GF-D8 (cell line): ENCODE results near the gene PCDHB1.

Source experiments
- DNase-seq: peaks from one replicate; lab custom pipeline; 2025; lab: John Stamatoyannopoulos, UW

Gene PCDHB1, protein sequence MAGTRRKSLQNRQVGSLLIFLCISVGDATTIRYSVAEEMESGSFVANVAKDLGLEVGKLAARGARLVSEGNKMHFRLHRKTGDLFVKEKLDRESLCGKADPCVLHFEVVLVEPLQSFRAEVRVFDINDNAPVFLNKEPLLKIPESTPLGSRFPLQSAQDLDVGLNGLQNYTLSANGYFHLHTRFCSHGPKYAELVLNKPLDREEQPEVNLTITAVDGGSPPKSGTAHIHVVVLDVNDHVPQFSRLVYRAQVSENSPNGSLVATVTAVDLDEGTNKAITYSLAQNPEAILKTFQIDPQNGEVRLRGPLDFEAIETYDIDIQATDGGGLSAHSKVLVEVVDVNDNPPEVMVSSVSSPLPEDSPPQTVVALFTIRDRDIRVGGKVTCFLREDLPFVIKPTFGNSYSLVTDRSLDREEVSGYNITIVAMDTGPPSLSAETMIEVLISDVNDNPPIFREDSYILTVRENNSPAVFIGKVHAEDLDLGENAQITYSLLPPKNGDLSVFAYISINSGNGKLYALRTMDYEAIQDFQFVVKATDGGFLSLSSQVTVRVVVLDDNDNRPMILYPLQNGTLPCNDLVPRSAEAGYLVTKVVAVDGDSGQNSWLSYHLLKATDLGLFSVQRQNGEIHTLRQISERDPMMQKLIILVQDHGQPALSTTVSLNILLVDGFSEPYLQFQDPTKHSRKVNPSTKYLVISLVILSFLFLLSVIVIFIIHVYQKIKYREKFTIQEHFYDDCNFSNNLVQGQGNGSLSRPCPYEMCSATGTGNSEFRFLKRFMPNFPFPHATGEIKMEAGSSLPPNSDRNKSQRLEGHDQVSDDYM

DNA sequence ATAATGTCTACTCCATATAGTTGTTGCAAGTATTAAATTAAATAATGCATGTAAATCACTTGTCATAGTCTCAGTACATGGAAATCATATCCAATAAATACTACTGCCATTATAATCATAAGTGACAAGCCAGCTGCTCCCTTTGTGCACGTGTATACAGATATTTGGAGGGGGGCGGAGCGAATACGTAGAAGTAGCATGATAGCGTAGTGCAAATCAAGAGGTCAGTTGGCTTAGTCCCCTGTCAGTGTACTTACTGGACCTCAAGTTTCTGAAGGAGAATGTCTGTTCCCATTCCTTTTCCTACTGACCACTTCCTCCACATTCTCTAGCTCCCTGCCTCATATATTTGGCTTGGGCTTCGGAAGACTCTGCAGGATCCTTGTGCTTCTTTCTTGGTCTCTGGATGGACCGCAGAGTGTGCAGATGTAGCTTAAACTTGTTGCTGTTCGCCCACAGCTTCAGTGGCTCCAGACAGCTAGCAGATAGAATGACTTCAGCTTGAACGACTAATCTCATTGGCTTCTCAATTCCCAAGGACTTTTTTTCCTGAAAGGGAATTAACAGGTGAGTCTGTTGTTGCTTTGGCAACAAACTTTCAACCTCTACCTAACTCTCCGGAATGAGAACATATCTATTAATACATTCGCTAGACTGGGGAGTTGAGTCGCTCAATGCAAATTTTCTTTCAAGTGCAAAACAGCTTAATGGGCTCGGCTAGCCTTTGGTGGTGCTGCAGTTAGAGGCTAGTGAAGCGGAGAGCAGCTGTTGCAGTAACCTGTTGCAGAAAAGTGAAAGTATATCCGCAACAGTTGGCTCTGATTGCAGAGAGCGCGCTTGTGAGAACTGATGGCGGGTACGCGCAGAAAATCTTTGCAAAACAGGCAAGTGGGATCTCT, at the start of gene PCDHB1:
Gene PCDHB1 (plus strand): TSS at position 753 of the 899 bp plus-strand sequence. CDS start 97 bp downstream, at position 850.
- DNase-seq, result no peak

GRCh38 chr5:141001446-141001843, 49.7 kb upstream of the PCDHB1 start:
- no peak for DNase-seq

DNA sequence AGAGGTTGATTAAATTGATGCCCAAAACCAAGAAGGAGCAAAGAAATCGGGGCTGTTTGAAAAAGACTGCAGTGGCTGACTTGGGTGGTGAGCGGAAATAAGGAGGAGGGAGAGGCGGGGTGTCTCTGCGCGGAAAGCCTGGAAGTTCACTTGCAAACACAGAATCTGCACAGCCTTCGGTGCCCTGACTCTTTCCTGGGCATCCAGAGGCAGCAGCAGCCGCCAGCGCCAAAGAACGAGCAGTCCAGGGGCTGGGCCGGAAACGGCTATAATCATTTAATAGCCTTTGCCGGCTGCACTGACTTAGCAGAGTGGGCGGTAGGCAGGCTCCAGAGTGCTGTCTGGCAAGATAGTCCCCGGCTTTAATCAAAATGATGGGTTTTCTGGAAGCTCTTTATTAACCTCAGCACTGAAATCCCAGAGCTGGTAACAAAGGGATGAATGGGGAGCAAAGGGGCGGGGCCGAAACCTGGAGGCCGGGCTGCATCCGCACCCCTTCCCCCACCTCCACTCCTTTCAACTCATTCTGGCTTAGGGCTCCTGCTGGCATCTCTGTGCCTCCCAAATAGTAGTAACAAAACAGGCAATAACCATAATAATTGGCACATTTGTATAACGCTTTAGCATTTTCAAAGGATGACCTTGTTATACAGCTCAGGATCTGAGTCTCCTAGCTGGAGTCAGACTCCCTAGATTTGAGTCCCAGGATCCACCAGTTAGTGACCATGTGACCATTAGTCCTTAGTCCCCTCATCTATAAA, 49.1 kb upstream of the PCDHB1 start:
- DNase-seq, result no peak

GRCh38 chr5:141002605-141002965, 48.6 kb upstream of the PCDHB1 start:
- no peak for DNase-seq

DNA sequence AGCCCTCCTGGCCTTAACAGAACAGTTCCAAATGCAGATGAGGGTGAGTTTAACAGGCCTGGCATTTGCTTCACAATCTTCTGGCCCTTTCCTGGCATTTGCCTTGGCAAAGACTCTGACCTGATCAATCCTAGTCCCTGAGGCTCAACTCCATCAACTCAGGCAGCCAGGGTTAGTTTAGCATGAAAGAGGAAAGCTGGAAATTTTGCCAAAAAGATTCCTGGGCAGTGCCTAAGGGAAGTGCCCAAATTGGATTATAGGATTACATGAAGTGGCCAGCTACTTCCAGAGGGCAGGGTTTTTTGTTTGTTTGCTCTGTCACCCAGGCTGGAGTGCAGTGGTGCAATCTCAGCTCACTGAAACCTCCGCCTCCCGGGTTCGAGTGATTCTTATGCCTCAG, 48.1 kb upstream of the PCDHB1 start:
- DNase-seq, result no peak

GRCh38 chr5:141003791-141004611, 47.2 kb upstream of the PCDHB1 start:
- DNase-seq, result no peak

- no peak for DNase-seq
Measured at GRCh38 chr5:141007791-141008190, 43.4 kb upstream of the PCDHB1 start.

DNA sequence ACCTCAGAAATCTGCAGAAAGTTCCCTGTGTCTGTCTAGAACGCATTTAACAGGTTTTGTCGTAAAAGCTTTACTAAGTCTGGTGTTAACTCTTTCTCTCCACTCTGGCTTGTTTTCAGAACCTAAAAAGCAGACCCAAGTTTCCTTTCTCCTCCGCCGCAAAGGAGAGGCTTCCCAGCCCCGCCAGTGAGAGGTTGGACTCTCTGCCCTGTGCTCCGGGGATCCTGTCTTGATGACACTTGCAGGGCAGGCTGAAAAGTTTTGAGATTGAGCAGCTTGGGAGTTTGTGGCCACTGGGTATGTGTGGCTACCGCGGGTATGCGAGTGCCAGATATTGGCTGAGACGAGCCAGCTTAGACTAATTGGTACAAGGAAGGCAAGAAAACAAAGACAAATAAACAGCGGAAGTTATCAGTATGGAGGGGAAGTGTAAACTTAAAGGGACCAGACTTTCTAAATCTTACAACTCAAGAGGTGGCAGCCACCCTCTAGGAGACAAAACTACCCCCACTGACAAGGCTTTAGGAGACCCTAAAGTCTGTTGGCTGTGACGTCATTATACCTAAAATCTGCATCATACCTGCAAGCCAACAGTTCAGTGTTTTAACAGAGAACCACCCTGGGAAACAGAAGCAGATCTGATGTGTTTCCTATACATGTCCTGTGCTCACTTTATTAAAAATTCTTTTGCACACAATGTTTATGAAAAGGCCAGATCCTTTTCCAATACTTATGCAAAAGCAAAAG, 41.0 kb upstream of the PCDHB1 start:
- no peak for DNase-seq

- DNase-seq, result no peak
Measured at GRCh38 chr5:141017943-141018342, 33.2 kb upstream of the PCDHB1 start.

DNA sequence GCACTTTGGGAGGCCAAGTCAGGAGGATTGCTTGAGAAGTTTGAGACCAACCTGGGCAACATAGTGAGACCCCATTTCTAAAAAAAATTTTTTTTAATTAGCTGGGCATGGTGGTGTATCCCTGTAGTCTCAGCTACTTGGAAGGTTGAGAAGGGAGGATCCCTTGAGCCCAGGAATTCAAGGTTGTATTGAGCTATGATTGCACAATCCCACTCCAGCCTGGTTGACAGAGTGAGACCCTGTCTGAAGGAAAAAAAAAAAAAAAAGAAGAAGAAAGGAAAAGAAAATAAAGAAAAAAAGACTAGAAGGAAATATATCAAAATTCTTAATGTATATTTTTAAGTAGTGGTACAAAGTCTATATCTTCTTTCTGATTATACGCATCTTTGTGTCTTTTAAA, 28.8 kb upstream of the PCDHB1 start:
- DNase-seq, result no peak

DNA sequence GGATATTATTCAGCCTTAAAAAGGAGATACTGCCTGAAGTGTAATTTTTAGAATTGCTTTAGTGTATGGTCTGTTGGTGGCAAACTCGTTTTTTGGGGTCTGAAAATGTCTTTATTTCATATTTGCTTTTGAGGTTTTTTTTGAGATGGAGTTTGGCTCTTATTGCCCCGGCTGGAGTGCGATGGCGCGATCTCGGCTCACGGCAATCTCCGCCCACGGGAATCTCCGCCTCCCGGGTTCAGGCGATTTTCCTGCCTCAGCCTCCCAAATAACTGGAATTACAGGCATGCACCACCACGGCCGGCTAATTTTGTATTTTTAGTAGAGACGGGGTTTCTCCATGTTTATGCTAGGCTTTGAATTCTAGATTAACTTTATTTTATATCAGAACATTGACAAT, 20.2 kb upstream of the PCDHB1 start:
- no peak for DNase-seq

DNA sequence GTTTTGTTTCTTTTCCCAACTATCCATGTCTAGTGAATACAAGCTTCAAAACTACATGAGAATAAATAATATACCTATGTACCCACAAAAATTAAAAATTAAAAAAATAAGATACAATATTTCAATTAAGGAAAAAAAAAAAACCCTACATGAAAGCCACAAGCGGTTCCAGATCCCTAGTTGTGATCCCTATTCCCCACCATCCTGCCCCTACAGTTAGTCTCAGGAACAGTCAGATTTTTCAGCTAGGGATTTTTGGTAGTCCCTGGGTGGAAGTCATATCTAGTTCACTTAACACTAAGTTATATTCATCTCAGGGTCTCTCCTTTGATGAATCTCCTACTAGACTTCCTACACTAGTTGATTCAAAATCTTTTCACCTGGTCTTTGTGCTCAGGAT, 18.5 kb upstream of the PCDHB1 start:
- no peak for DNase-seq

DNA sequence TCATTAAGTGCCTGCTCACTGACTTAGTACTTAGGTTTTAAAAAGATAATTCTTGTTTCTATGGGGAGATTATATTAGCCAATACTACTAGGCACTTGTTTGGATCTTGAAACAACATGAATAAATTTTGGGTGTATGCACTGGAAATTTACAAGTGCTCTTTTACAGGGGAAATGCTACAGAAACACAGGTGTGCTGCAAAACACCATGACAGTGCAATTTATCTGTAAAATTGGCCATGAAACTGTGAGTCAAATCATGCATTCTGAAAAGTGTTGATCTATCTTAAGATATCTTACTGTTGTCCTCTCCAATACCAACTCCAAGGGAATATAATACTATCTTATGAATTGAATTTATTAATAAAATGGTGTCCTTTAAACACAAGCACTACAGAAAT, 12.1 kb upstream of the PCDHB1 start:
- DNase-seq, result no peak

GRCh38 chr5:141039517-141039916, 11.7 kb upstream of the PCDHB1 start:
- no peak for DNase-seq

- DNase-seq, result no peak
Measured at GRCh38 chr5:141040093-141040770, 10.9 kb upstream of the PCDHB1 start.

GRCh38 chr5:141040771-141041426, 10.3 kb upstream of the PCDHB1 start:
- DNase-seq, result no peak

- DNase-seq, result no peak
Measured at GRCh38 chr5:141041427-141041785, 9.8 kb upstream of the PCDHB1 start.

GRCh38 chr5:141042555-141042954, 8.6 kb upstream of the PCDHB1 start:
- no peak for DNase-seq

GRCh38 chr5:141051521-141051866, 320 bp downstream of the PCDHB1 start:
- DNase-seq, result no peak
